K562 (cell line): ENCODE results near the gene KIF5A. TPM values are rescaled to one million over a fixed set of nuclear protein-coding genes. Genes with fewer than 3 reads are reported as not detected.

Experiments
- JUND ChIP-seq, 2 experiments: IDR thresholded peaks; 2 replicates in 1 of 2; 3 replicates in 1 of 2; pipeline ENCODE4 v1.6.1; 2011; ENCODE audit warnings: borderline replicate concordance in 2 of 2, low read depth in 2 of 2, low read length in 2 of 2, improper control_type of control experiment in 1 of 2, missing biosample characterization in 1 of 2, missing genetic modification characterization in 1 of 2, missing genetic modification reagents in 1 of 2
- MBD2 ChIP-seq: sonication (generic); IDR thresholded peaks from 2 replicates; pipeline ENCODE4 v1.6.1; 2016; ENCODE audit warnings: low read depth, borderline replicate concordance
- NONO ChIP-seq, 2 experiments: fragments of 200-400 bp in 1 of 2; fragments of 450-650 bp in 1 of 2; formaldehyde crosslinking in 1 of 2; IDR thresholded peaks; 2 replicates each; pipeline ENCODE4 v1.6.1; 2017; ENCODE audit warnings: low read depth in 2 of 2, mild to moderate bottlenecking in 2 of 2, moderate library complexity in 2 of 2, low read length in 1 of 2
- RAD21 ChIP-seq, 2 experiments: fragments of 250-450 bp in 1 of 2; fragments of 450-650 bp in 1 of 2; sonication (Bioruptor Pico) in 1 of 2; formaldehyde crosslinking in 1 of 2; IDR thresholded peaks in 1 of 2; conservative IDR thresholded peaks in 1 of 2; 2 replicates each; pipeline versions ENCODE4 v1.4.0 to v1.8.0; 2020 to 2022; ENCODE audit warnings: mild to moderate bottlenecking in 2 of 2, moderate library complexity in 1 of 2
- RCOR1 ChIP-seq, 2 experiments: IDR thresholded peaks; 2 replicates each; pipeline ENCODE4 v1.6.1; 2012; ENCODE audit warnings: low read depth in 2 of 2, low read length in 2 of 2, borderline replicate concordance in 1 of 2, improper control_type of control experiment in 1 of 2
- RERE ChIP-seq: sonication (generic); formaldehyde crosslinking; IDR thresholded peaks from 2 replicates; pipeline ENCODE4 v1.8.0; 2023; ENCODE audit warnings: missing genetic modification reagents, mild to moderate bottlenecking, borderline replicate concordance
- polyA plus RNA-seq, 8 experiments: library from polyadenylated mRNA; depleted of rRNA in 4 of 8; stranded (reverse) in 5 of 8; unstranded in 3 of 8; fragments of >200 nt; fragmentation: Nextera tagmentation in 2 of 8; fragmentation: Illumina TruSeq in 1 of 8; extraction: Ambion mirVana in 2 of 8; extraction: Trizol in 1 of 8; gene quantifications; 2 replicates each; pipeline versions ENCODE4 v1.2.1 to v1.2.3, GENCODE V29; 2011 to 2014; ENCODE audit warnings: inconsistent platforms in 1 of 8, missing spikeins in 1 of 8
- total RNA-seq, 7 experiments: library from RNA; depleted of rRNA in 6 of 7; stranded (reverse); fragments of >200 nt in 6 of 7; fragmentation: Illumina TruSeq in 2 of 7; extraction: Trizol in 2 of 7; gene quantifications; 2 replicates each; pipeline versions ENCODE4 v1.2.1 to v1.2.3, GENCODE V29; 2011 to 2021; ENCODE audit warnings: low replicate concordance in 1 of 7
- TF ChIP-seq, protein P1 (sequence below): fragments of 450-650 bp; IDR thresholded peaks from 2 replicates; pipeline ENCODE4 v1.6.1; 2016; ENCODE audit warnings: low read depth
- TF ChIP-seq, protein P2 (sequence below): IDR thresholded peaks from 2 replicates; pipeline ENCODE4 v1.6.1; 2012; ENCODE audit warnings: low read depth, low read length, improper control_type of control experiment, borderline replicate concordance

KIF5A gene
- total and polyA plus RNA-seq, 9 of the 15 experiments (the other 6 are each of a cell fraction or from before 2014, with no cell fraction given), result 3.4 to 17.7 (median 8.0) TPM

GRCh38 chr12:57583008-57583831 lies 33.4 kb downstream of the KIF5A start (continued):
- TF ChIP-seq, protein P1, sequence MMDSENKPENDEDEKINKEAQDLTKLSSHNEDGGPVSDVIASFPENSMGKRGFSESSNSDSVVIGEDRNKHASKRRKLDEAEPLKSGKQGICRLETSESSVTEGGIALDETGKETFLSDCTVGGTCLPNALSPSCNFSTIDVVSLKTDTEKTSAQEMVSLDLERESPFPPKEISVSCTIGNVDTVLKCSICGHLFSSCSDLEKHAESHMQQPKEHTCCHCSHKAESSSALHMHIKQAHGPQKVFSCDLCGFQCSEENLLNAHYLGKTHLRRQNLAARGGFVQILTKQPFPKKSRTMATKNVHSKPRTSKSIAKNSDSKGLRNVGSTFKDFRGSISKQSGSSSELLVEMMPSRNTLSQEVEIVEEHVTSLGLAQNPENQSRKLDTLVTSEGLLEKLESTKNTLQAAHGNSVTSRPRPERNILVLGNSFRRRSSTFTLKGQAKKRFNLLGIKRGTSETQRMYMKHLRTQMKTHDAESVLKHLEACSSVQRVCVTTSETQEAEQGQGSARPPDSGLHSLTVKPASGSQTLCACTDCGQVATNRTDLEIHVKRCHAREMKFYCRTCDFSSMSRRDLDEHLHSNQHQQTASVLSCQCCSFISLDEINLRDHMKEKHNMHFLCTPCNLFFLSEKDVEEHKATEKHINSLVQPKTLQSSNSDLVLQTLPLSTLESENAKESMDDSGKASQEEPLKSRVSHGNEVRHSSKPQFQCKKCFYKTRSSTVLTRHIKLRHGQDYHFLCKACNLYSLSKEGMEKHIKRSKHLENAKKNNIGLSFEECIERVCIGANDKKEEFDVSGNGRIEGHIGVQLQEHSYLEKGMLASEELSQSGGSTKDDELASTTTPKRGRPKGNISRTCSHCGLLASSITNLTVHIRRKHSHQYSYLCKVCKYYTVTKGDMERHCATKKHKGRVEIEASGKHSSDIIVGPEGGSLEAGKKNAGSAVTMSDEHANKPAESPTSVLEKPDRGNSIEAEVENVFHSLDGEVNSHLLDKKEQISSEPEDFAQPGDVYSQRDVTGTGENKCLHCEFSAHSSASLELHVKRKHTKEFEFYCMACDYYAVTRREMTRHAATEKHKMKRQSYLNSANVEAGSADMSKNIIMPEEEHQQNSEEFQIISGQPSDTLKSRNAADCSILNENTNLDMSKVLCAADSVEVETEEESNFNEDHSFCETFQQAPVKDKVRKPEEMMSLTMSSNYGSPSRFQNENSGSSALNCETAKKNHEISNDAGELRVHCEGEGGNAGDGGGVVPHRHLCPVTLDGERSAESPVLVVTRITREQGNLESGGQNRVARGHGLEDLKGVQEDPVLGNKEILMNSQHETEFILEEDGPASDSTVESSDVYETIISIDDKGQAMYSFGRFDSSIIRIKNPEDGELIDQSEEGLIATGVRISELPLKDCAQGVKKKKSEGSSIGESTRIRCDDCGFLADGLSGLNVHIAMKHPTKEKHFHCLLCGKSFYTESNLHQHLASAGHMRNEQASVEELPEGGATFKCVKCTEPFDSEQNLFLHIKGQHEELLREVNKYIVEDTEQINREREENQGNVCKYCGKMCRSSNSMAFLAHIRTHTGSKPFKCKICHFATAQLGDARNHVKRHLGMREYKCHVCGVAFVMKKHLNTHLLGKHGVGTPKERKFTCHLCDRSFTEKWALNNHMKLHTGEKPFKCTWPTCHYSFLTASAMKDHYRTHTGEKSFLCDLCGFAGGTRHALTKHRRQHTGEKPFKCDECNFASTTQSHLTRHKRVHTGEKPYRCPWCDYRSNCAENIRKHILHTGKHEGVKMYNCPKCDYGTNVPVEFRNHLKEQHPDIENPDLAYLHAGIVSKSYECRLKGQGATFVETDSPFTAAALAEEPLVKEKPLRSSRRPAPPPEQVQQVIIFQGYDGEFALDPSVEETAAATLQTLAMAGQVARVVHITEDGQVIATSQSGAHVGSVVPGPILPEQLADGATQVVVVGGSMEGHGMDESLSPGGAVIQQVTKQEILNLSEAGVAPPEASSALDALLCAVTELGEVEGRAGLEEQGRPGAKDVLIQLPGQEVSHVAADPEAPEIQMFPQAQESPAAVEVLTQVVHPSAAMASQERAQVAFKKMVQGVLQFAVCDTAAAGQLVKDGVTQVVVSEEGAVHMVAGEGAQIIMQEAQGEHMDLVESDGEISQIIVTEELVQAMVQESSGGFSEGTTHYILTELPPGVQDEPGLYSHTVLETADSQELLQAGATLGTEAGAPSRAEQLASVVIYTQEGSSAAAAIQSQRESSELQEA, result 0 out of 2 replicates have a peak, but pooled peaks have one; percentile 25
- peak; percentile 34; the same call in 1 of the 2 replicates for TF ChIP-seq JUND (IDR thresholded peaks at IDR 0.05; ENCODE audit: borderline replicate concordance, low read depth, low read length)
- TF ChIP-seq JUND (tag; IDR thresholded peaks at IDR 0.05; ENCODE audit: borderline replicate concordance, low read depth, low read length), result no peak
- TF ChIP-seq MBD2, result no peak
- no peak for TF ChIP-seq RERE (CRISPR knock-in tag)
- no peak for TF ChIP-seq NONO (IDR thresholded peaks at IDR 0.05; ENCODE audit: low read depth in 2 of 2, low read length in 1 of 2)
- peak; percentile 91 to 96 for TF ChIP-seq RAD21 (CRISPR knock-in tag; conservative IDR thresholded peaks at IDR 0.05 in 1 of 2, IDR thresholded peaks at IDR 0.05 in 1 of 2)
- TF ChIP-seq, protein P2, sequence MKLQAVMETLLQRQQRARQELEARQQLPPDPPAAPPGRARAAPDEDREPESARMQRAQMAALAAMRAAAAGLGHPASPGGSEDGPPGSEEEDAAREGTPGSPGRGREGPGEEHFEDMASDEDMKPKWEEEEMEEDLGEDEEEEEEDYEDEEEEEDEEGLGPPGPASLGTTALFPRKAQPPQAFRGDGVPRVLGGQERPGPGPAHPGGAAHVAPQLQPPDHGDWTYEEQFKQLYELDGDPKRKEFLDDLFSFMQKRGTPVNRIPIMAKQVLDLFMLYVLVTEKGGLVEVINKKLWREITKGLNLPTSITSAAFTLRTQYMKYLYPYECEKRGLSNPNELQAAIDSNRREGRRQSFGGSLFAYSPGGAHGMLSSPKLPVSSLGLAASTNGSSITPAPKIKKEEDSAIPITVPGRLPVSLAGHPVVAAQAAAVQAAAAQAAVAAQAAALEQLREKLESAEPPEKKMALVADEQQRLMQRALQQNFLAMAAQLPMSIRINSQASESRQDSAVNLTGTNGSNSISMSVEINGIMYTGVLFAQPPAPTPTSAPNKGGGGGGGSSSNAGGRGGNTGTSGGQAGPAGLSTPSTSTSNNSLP, result 0 out of 2 replicates have a peak, but pooled peaks have one; percentile 27
- peak in 1 of 2 experiments; percentile 75; a peak in 2 of 4 replicates for TF ChIP-seq RCOR1 (IDR thresholded peaks at IDR 0.05; ENCODE audit: borderline replicate concordance in 1 of 2, low read depth in 2 of 2, low read length in 2 of 2)
